Astrocyte (in vitro differentiated cells and primary cell): ENCODE data around the gene XDH. TPM values are rescaled to one million over a fixed set of nuclear protein-coding genes. Genes with fewer than 3 reads are reported as not detected.

ENCODE experiments used
- DNase-seq: peaks from one replicate; pipeline ENCODE4 v3.0.0-alpha.2; 2010; ENCODE audit warnings: low read depth
- FAIRE-seq: peaks from 2 replicates; lab custom pipeline; 2011; peaks lifted over from hg19 to GRCh38; lab: Jason Lieb, UNC
- H2AFZ ChIP-seq: 2 replicates; pipeline ENCODE4 v1.6.0; 2012; ENCODE audit warnings: low read depth, low read length, inconsistent platforms
- H3K27ac ChIP-seq: 2 replicates; pipeline ENCODE4 v1.5.1; 2011; ENCODE audit warnings: low read depth, low read length, inconsistent platforms
- H3K27me3 ChIP-seq: 2 replicates; pipeline ENCODE4 v1.6.0; 2011; ENCODE audit warnings: low read length, inconsistent platforms; ENCODE audit not compliant: insufficient read depth
- H3K36me3 ChIP-seq: 2 replicates; pipeline ENCODE4 v1.5.1; 2011; ENCODE audit warnings: low read length, inconsistent platforms; ENCODE audit not compliant: insufficient read depth
- H3K4me1 ChIP-seq: 2 replicates; pipeline ENCODE4 v1.5.1; 2011; ENCODE audit warnings: low read length, inconsistent platforms; ENCODE audit not compliant: insufficient read depth
- H3K4me2 ChIP-seq: 2 replicates; pipeline ENCODE4 v1.6.0; 2012; ENCODE audit warnings: low read length, inconsistent platforms
- H3K4me3 ChIP-seq: 2 replicates; pipeline ENCODE4 v1.5.1; 2011; ENCODE audit warnings: low read depth, mild to moderate bottlenecking, low read length, inconsistent platforms; ENCODE audit not compliant: insufficient read depth
- H3K79me2 ChIP-seq: 2 replicates; pipeline ENCODE4 v1.6.0; 2012; ENCODE audit warnings: mild to moderate bottlenecking, low read length, inconsistent platforms; ENCODE audit not compliant: insufficient read depth
- H3K9ac ChIP-seq: 2 replicates; pipeline ENCODE4 v1.6.0; 2012; ENCODE audit warnings: mild to moderate bottlenecking, low read length, inconsistent platforms
- H3K9me3 ChIP-seq: 2 replicates; pipeline ENCODE4 v1.5.1; 2012; ENCODE audit warnings: low read depth, mild to moderate bottlenecking, low read length, inconsistent platforms; ENCODE audit not compliant: insufficient read depth
- H4K20me1 ChIP-seq: 2 replicates; pipeline ENCODE4 v1.6.0; 2012; ENCODE audit warnings: low read length, inconsistent platforms; ENCODE audit not compliant: insufficient read depth
- H3K27ac Mint-ChIP-seq: one replicate; pipeline ENCODE4 v1.8.0; 2021; ENCODE audit warnings: mild to moderate bottlenecking, mixed read lengths; ENCODE audit not compliant: unreplicated experiment
- H3K27me3 Mint-ChIP-seq: one replicate; pipeline ENCODE4 v1.8.0; 2021; ENCODE audit warnings: low read depth, mixed read lengths; ENCODE audit not compliant: unreplicated experiment
- H3K36me3 Mint-ChIP-seq: one replicate; pipeline ENCODE4 v1.8.0; 2021; ENCODE audit warnings: low read depth, mixed read lengths; ENCODE audit not compliant: unreplicated experiment
- H3K4me1 Mint-ChIP-seq: one replicate; pipeline ENCODE4 v1.8.0; 2021; ENCODE audit warnings: low read depth, mixed read lengths; ENCODE audit not compliant: unreplicated experiment
- H3K4me3 Mint-ChIP-seq: one replicate; pipeline ENCODE4 v1.8.0; 2021; ENCODE audit warnings: mild to moderate bottlenecking, moderate library complexity, mixed read lengths; ENCODE audit not compliant: unreplicated experiment
- H3K9me3 Mint-ChIP-seq: one replicate; pipeline ENCODE4 v1.8.0; 2021; ENCODE audit warnings: mild to moderate bottlenecking, mixed read lengths; ENCODE audit not compliant: unreplicated experiment
- EZH2 ChIP-seq: IDR thresholded peaks from 2 replicates; pipeline ENCODE4 v1.6.1; 2012; ENCODE audit warnings: mild to moderate bottlenecking, low read length, inconsistent platforms; ENCODE audit not compliant: insufficient read depth
- total RNA-seq: library from RNA; stranded (reverse); gene quantifications from 2 replicates; pipeline ENCODE4 v1.2.1, GENCODE V29; 2021
- TF ChIP-seq, protein P1 (sequence below): IDR thresholded peaks from 2 replicates; pipeline ENCODE4 v1.5.1; 2011; ENCODE audit warnings: low read depth, mild to moderate bottlenecking, inconsistent platforms, low read length, moderate library complexity; ENCODE audit not compliant: insufficient read depth

XDH gene
- total RNA-seq, 1 donor from 2014 or later, result 2.2 TPM

DNA sequence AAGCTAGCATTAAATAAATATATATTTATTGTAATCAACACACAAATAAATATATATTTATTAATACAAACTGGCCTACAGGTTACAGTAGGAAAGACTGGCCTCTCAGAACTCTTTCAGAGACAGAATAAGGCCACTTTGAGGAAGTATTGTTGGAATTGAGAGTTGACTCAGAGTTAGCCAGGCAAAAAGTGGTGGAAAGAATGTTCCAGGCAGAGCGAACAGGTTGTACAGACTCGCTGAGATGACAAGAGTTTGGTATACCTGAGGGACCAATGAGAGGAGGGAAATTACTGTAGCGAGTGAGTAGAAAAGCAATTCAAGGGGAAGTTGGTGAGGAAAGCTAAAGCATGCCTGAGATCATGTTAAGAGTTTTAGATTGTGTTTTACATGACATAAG, 19.0 kb upstream of the XDH start:
- no peak overlapping the region for H3K27ac ChIP-seq
- Mint-ChIP-seq H3K4me3 (no peak overlapping the region), H3K9me3 (peaks cover 8% of the 10 kb centered on the region), H3K36me3 (no peaks in the 10 kb centered on the region), H3K27ac (no peak overlapping the region), H3K4me1 (peaks cover 2% of the 10 kb centered on the region), H3K27me3 (no peaks in the 10 kb centered on the region)
- TF ChIP-seq EZH2, result no peak
- TF ChIP-seq, protein P1, sequence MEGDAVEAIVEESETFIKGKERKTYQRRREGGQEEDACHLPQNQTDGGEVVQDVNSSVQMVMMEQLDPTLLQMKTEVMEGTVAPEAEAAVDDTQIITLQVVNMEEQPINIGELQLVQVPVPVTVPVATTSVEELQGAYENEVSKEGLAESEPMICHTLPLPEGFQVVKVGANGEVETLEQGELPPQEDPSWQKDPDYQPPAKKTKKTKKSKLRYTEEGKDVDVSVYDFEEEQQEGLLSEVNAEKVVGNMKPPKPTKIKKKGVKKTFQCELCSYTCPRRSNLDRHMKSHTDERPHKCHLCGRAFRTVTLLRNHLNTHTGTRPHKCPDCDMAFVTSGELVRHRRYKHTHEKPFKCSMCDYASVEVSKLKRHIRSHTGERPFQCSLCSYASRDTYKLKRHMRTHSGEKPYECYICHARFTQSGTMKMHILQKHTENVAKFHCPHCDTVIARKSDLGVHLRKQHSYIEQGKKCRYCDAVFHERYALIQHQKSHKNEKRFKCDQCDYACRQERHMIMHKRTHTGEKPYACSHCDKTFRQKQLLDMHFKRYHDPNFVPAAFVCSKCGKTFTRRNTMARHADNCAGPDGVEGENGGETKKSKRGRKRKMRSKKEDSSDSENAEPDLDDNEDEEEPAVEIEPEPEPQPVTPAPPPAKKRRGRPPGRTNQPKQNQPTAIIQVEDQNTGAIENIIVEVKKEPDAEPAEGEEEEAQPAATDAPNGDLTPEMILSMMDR, result no peak
- DNase-seq (no peak), FAIRE-seq (no peak)
- no peak overlapping the region for H3K4me2 ChIP-seq
- no peak overlapping the region for H3K9ac ChIP-seq
- no peaks in the 10 kb centered on the region for H3K27me3 ChIP-seq
- no peak overlapping the region for H2AFZ ChIP-seq
- no peaks in the 10 kb centered on the region for H4K20me1 ChIP-seq
- no peaks in the 10 kb centered on the region for H3K4me1 ChIP-seq
- H3K4me3 ChIP-seq, result no peak overlapping the region
- no peaks in the 10 kb centered on the region for H3K9me3 ChIP-seq
- no peaks in the 10 kb centered on the region for H3K36me3 ChIP-seq
- no peaks in the 10 kb centered on the region for H3K79me2 ChIP-seq

DNA sequence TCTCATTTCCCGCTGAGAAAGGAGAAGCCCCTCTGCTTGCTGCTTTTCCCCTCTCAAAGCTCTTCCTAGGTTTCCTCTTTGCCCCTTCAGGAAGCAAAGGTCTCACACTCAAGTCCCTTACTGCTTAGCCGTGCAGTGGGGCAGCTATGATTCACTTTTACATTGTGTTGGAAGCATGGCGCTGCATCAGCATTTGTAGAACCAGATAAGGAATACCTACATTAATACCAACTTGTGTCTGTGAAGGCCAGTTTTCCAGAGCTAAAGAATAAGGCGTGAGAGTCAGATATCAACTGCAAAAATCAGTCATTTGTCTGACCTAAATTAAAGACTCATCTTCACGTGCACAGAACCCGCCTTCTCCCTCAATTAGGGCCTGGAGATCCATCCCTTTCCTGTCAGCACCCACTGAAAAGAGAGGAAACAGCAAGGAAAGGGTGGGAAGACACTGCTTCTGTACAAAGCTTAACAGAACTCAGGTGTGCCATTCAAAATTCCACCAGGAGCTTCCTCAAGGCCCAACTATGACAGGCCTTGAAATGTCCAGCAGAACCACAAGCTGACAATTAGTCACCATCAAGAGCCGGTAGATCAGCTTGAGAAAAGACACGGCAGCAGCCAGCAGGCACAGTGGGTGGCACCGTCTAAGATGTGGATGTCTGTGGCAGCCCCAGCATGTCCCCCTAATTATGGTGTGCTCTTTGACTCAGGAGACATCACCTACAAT, 16.1 kb upstream of the XDH start:
- TF ChIP-seq, protein P1, result no peak
- TF ChIP-seq EZH2, result no peak
- no peaks in the 10 kb centered on the region for H3K36me3 ChIP-seq
- Mint-ChIP-seq H3K36me3 (no peaks in the 10 kb centered on the region), H3K27ac (no peak overlapping the region), H3K4me1 (peaks cover 2% of the 10 kb centered on the region), H3K27me3 (no peaks in the 10 kb centered on the region), H3K9me3 (peaks cover 8% of the 10 kb centered on the region), H3K4me3 (no peak overlapping the region)
- no peaks in the 10 kb centered on the region for H3K4me1 ChIP-seq
- FAIRE-seq (no peak), DNase-seq (no peak)
- H4K20me1 ChIP-seq, result no peaks in the 10 kb centered on the region
- H3K9me3 ChIP-seq, result no peaks in the 10 kb centered on the region
- H3K9ac ChIP-seq, result no peak overlapping the region
- no peaks in the 10 kb centered on the region for H3K79me2 ChIP-seq
- no peak overlapping the region for H3K4me3 ChIP-seq
- H3K4me2 ChIP-seq, result no peak overlapping the region
- H3K27me3 ChIP-seq, result no peaks in the 10 kb centered on the region
- H3K27ac ChIP-seq, result no peak overlapping the region
- H2AFZ ChIP-seq, result no peak overlapping the region

DNA sequence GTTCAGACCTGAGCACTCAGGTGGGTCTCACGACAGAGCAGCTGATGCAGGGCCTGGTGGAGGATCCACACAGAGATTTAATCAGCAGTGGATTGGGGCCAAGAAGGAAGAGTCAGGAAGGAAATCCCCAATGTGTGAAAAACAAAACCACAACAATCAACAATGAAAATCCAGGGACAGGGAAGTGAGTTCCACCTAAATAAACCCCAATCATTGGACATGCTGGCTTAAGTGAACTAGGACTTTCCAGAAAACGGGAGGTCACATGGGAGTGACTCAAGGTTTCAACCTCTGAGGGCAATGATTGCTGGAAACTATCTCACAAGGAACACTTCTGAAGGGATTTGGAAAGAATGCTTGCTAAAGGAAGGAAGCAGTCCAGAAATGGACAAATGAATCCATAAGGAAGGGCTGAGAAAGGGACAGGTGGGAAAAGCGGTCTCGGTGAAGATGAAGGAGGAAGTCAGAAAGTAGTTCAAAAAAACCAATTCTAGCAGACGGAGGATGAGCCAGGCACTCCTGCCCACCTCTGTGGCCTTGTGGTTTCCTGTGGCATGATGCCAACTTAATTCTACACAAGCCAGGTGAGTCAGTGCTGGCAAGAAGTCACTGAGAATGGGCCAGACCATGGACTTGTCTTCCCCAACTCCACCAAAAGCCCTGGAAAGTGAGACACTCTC, 15.4 kb upstream of the XDH start:
- Mint-ChIP-seq H3K27ac (no peak overlapping the region), H3K36me3 (no peaks in the 10 kb centered on the region), H3K9me3 (peaks cover 8% of the 10 kb centered on the region), H3K4me3 (no peak overlapping the region), H3K4me1 (peaks cover 2% of the 10 kb centered on the region), H3K27me3 (no peaks in the 10 kb centered on the region)
- Histone ChIP-seq H3K79me2 (no peaks in the 10 kb centered on the region), H3K27ac (no peak overlapping the region), H2AFZ (no peak overlapping the region), H3K9ac (no peak overlapping the region), H3K4me2 (no peak overlapping the region), H3K27me3 (no peaks in the 10 kb centered on the region), H3K9me3 (no peaks in the 10 kb centered on the region), H3K36me3 (no peaks in the 10 kb centered on the region), H3K4me1 (no peaks in the 10 kb centered on the region), H4K20me1 (no peaks in the 10 kb centered on the region), H3K4me3 (no peak overlapping the region)
- DNase-seq, result peak; percentile 26
- TF ChIP-seq, protein P1, result no peak
- FAIRE-seq, result no peak
